ENCODE data around the gene LGI2. TPM values are rescaled to one million over a fixed set of nuclear protein-coding genes. Genes with fewer than 3 reads are reported as not detected.

LGI2 gene
- total RNA-seq, 1 experiment from 2014 or later: 1.4 TPM

DNA sequence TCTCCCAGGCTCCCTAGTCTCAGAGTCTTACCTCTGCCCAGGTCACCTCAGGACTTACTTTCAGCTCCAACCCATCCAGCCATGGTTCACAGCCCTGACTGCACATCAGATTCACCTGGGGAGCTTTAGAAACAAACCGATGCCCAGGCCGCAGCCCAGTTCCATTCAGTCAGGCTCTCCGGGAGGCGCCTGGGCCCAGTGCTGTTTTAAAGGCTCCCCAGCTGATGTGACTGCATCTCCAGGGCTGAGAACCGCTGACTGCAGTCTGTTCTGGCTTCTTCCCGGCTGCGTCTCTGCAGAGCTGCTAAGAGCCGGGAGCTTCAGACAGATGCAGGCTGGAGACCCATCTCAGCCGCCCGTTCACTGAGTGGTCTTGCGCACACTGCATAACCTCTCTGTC lies 44.4 kb upstream of the LGI2 start:
- H4K91ac ChIP-seq (ENCODE audit: insufficient read length, low read depth, low read length): no peak overlapping the region
- no peak overlapping the region for H3K9ac ChIP-seq (ENCODE audit: extremely low read depth, insufficient read length, low read length)
- H3K14ac ChIP-seq (ENCODE audit: insufficient read depth, low read length): no peak overlapping the region
- H3K36me3 Mint-ChIP-seq (ENCODE audit: insufficient read depth in 1 of 3, low read depth in 3 of 3): peaks cover 3 to 28% (median 11%) of the 10 kb centered on the region in 3 experiments
- no peaks in the 10 kb centered on the region for H3K23me2 ChIP-seq (ENCODE audit: insufficient read length, low read depth, low read length, poor library complexity, severe bottlenecking)
- H2BK5ac ChIP-seq (ENCODE audit: insufficient read length, low read length): no peak overlapping the region
- no peaks in the 10 kb centered on the region for H4K20me1 ChIP-seq (ENCODE audit: control insufficient read depth, insufficient read depth, insufficient read length)
- H3K27ac ChIP-seq (ENCODE audit: insufficient read length, low read depth, low read length): no peak overlapping the region
- H4K8ac ChIP-seq (replicated peaks; ENCODE audit: insufficient read length, low read depth, low read length): no peak overlapping the region
- H3K23ac ChIP-seq (ENCODE audit: insufficient read length, low read depth, low read length): no peak overlapping the region
- no peak overlapping the region for H3K18ac ChIP-seq (ENCODE audit: insufficient read length, low read depth, low read length)
- no peak overlapping the region for H2AK5ac ChIP-seq (ENCODE audit: insufficient read length, low read length)
- peaks cover 10% of the 10 kb centered on the region for H3K27me3 Mint-ChIP-seq (ENCODE audit: low read depth)
- H3K79me2 ChIP-seq (ENCODE audit: insufficient read depth, low read length): no peaks in the 10 kb centered on the region
- peak; percentile 49 for DNase-seq
- H2BK15ac ChIP-seq (ENCODE audit: low read depth, low read length): no peak overlapping the region
- H3T11ph ChIP-seq (ENCODE audit: low read length): no peak overlapping the region
- H3K27ac Mint-ChIP-seq: no peak overlapping the region
- H3K79me1 ChIP-seq (ENCODE audit: insufficient read depth, low read depth, low read length, poor library complexity, severe bottlenecking): no peaks in the 10 kb centered on the region
- no peak overlapping the region for H2BK12ac ChIP-seq (ENCODE audit: insufficient read length, low read depth, low read length)
- H3K56ac ChIP-seq (ENCODE audit: insufficient read length, low read depth, low read length): no peak overlapping the region
- no peak overlapping the region for H4K5ac ChIP-seq (ENCODE audit: insufficient read length, low read depth, low read length)
- peaks cover 19 to 25% of the 10 kb centered on the region in 2 experiments for H3K9me3 Mint-ChIP-seq
- no peak overlapping the region for H3K4me3 Mint-ChIP-seq
- no peak overlapping the region for H2BK20ac ChIP-seq (ENCODE audit: low read depth, low read length, poor library complexity, severe bottlenecking)
- peaks cover 36 to 49% of the 10 kb centered on the region in 2 experiments for H3K4me1 Mint-ChIP-seq
- no peak overlapping the region for H3K4me2 ChIP-seq (ENCODE audit: insufficient read depth, insufficient read length, low read length)
- no peaks in the 10 kb centered on the region for H3K27me3 ChIP-seq (ENCODE audit: insufficient read depth, low read length)
- peaks cover 5% of the 10 kb centered on the region for H3K4me1 ChIP-seq (ENCODE audit: insufficient read depth, low read length)
- no peak overlapping the region for H3K4ac ChIP-seq (ENCODE audit: low read depth, low read length)
- no peak overlapping the region for H2BK120ac ChIP-seq (ENCODE audit: low read depth, low read length, poor library complexity, severe bottlenecking)
- TF ChIP-seq, protein P1, sequence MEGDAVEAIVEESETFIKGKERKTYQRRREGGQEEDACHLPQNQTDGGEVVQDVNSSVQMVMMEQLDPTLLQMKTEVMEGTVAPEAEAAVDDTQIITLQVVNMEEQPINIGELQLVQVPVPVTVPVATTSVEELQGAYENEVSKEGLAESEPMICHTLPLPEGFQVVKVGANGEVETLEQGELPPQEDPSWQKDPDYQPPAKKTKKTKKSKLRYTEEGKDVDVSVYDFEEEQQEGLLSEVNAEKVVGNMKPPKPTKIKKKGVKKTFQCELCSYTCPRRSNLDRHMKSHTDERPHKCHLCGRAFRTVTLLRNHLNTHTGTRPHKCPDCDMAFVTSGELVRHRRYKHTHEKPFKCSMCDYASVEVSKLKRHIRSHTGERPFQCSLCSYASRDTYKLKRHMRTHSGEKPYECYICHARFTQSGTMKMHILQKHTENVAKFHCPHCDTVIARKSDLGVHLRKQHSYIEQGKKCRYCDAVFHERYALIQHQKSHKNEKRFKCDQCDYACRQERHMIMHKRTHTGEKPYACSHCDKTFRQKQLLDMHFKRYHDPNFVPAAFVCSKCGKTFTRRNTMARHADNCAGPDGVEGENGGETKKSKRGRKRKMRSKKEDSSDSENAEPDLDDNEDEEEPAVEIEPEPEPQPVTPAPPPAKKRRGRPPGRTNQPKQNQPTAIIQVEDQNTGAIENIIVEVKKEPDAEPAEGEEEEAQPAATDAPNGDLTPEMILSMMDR (conservative IDR thresholded peaks at IDR 0.05): no peak
- H2AFZ ChIP-seq (ENCODE audit: low read length): no peak overlapping the region
- no peaks in the 10 kb centered on the region for H3K9me3 ChIP-seq (ENCODE audit: control insufficient read depth, low read depth, low read length)
- no CpG with 5 or more reads among the region's 11 CpGs for WGBS (ENCODE audit: extremely low coverage, insufficient read length, low lambda C conversion rate)
